IPS-20b (cell line): ENCODE data around the gene NOTUM.

Experiments
- H3K27ac ChIP-seq: one replicate; pipeline ENCODE4 v1.5.1; 2013; ENCODE audit warnings: low read length
- H3K27me3 ChIP-seq: 2 replicates; pipeline ENCODE4 v1.6.1; 2013; ENCODE audit warnings: mild to moderate bottlenecking, low read length, inconsistent platforms; ENCODE audit not compliant: insufficient read depth
- H3K36me3 ChIP-seq: 2 replicates; pipeline ENCODE4 v1.6.1; 2013; ENCODE audit warnings: low read depth, mild to moderate bottlenecking, inconsistent platforms, low read length, moderate library complexity; ENCODE audit not compliant: insufficient read depth
- H3K4me1 ChIP-seq: 2 replicates; pipeline ENCODE4 v1.6.1; 2013; ENCODE audit warnings: mild to moderate bottlenecking, control low read depth, inconsistent platforms, low read length, moderate library complexity; ENCODE audit not compliant: insufficient read depth
- H3K4me3 ChIP-seq: 2 replicates; pipeline ENCODE4 v1.5.1; 2013; ENCODE audit warnings: mild to moderate bottlenecking, low read length, inconsistent platforms
- H3K9ac ChIP-seq: 2 replicates; pipeline ENCODE4 v1.6.1; 2013; ENCODE audit warnings: low read depth, mild to moderate bottlenecking, inconsistent platforms, low read length, moderate library complexity
- H3K9me3 ChIP-seq: 2 replicates; pipeline ENCODE4 v1.6.1; 2013; ENCODE audit warnings: mild to moderate bottlenecking, low read depth, low read length, inconsistent platforms; ENCODE audit not compliant: insufficient read depth

NOTUM gene

DNA sequence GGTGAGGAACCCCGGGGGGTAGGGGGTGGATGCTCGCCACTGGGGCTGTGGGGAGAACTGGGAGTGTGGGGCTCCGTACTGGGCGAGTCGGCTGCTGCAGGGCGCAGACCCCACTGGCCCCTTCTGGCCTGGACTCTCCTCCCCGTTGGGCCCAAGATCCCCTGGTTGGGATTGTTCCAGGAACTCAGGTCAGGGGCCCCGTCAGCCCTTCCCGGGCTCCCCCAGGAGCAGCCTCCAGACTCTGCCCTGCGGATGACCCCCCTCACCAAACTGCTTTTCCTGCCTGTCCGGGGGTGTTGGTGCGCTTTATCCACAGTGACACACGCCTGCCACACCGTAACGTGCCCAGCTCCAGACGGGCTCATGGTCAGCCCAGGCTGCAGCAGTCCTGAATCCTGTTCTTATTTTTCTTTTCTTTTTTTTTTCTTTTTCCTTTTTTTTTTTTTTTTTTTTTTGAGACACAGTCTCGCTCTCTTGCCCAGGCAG is 40.6 kb upstream of the NOTUM start:
- no peak overlapping the region for H3K9ac ChIP-seq
- H3K4me1 ChIP-seq = no peaks in the 10 kb centered on the region
- H3K27ac ChIP-seq = no peak overlapping the region
- peaks cover 3% of the 10 kb centered on the region; the same call in 1 of the 2 replicates for H3K36me3 ChIP-seq
- no peaks in the 10 kb centered on the region for H3K27me3 ChIP-seq
- H3K9me3 ChIP-seq = no peaks in the 10 kb centered on the region
- H3K4me3 ChIP-seq = no peak overlapping the region

GRCh38 chr17:82000803-82001570 is 40.0 kb upstream of the NOTUM start:
- Histone ChIP-seq H3K4me1 (no peaks in the 10 kb centered on the region), H3K9me3 (no peaks in the 10 kb centered on the region), H3K36me3 (peaks cover 3% of the 10 kb centered on the region; the same call in 1 of the 2 replicates), H3K27ac (no peak overlapping the region), H3K9ac (no peak overlapping the region), H3K4me3 (no peak overlapping the region), H3K27me3 (no peaks in the 10 kb centered on the region)

DNA sequence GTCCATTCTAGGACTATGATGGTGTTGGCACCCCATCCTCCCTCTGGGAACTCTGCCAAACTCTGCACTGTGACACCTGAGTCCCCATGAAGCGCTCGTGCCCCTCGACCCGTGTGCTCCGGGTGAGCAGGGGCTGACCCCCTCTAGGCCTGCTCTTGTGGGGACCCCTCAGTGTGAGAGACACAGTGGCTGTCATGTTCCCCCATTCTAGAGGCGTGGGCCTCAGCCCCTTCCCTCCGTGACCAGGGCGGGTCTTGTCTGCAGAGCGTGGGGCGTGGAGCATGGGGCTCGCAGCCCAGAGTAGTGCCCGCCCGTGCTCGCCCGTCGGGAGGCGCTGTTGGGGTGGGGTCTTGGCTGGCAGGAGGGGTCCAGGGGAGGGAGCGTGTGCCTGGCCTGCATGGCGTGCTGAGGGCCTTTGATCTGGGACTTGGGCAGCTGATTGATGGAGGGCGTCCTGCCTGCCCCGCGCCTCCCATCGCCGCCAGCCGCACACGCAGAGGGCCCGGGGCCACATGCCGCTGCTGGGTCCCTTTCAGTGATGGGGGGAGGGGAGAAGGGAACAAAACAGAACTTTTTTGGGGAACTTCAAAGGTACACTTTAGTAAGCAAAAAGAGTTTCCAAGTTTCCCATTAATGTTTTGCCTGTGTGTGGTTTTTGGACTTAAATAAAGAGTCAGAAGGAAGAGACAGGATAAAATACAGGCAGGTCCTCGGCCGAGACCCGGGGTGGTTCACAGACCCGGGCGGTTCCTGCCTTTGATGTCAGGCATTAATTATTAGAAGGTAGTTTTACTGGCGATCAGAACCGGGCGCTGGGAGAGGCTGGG is 39.2 kb upstream of the NOTUM start:
- Histone ChIP-seq H3K27me3 (no peaks in the 10 kb centered on the region), H3K27ac (no peak overlapping the region), H3K4me1 (no peaks in the 10 kb centered on the region), H3K4me3 (no peak overlapping the region), H3K9ac (no peak overlapping the region), H3K36me3 (peaks cover 3% of the 10 kb centered on the region; the same call in 1 of the 2 replicates), H3K9me3 (no peaks in the 10 kb centered on the region)

GRCh38 chr17:81999587-81999975 is 38.6 kb upstream of the NOTUM start:
- H3K9ac ChIP-seq = no peak overlapping the region
- no peaks in the 10 kb centered on the region for H3K4me1 ChIP-seq
- no peak overlapping the region for H3K4me3 ChIP-seq

GRCh38 chr17:81998691-81999438 is 37.9 kb upstream of the NOTUM start:
- no peak overlapping the region for H3K4me3 ChIP-seq
- no peaks in the 10 kb centered on the region for H3K27me3 ChIP-seq
- H3K9me3 ChIP-seq = no peaks in the 10 kb centered on the region
- no peak overlapping the region for H3K9ac ChIP-seq
- H3K4me1 ChIP-seq = no peaks in the 10 kb centered on the region; the same call in 1 of the 2 replicates
- H3K36me3 ChIP-seq = peaks cover 3% of the 10 kb centered on the region; the same call in 1 of the 2 replicates
- H3K27ac ChIP-seq = no peak overlapping the region

More at GRCh38 chr17:81999587-81999975, 38.6 kb upstream of the NOTUM start:
- Histone ChIP-seq H3K27ac (no peak overlapping the region), H3K27me3 (no peaks in the 10 kb centered on the region), H3K9me3 (no peaks in the 10 kb centered on the region), H3K36me3 (peaks cover 3% of the 10 kb centered on the region; the same call in 1 of the 2 replicates)

GRCh38 chr17:81998212-81998611 is 37.2 kb upstream of the NOTUM start:
- no peak overlapping the region for H3K4me3 ChIP-seq
- H3K27me3 ChIP-seq = no peaks in the 10 kb centered on the region
- H3K9me3 ChIP-seq = no peaks in the 10 kb centered on the region
- H3K27ac ChIP-seq = no peak overlapping the region
- H3K9ac ChIP-seq = no peak overlapping the region
- no peaks in the 10 kb centered on the region; the same call in 1 of the 2 replicates for H3K4me1 ChIP-seq
- H3K36me3 ChIP-seq = peaks cover 3% of the 10 kb centered on the region; the same call in 1 of the 2 replicates

GRCh38 chr17:81996757-81997441 is 35.9 kb upstream of the NOTUM start:
- H3K36me3 ChIP-seq = peaks cover 3% of the 10 kb centered on the region; the same call in 1 of the 2 replicates
- H3K4me3 ChIP-seq = no peak overlapping the region
- H3K4me1 ChIP-seq = peaks cover 5% of the 10 kb centered on the region; the same call in 1 of the 2 replicates

GRCh38 chr17:81996232-81996756 is 35.3 kb upstream of the NOTUM start:
- Histone ChIP-seq H3K9ac (no peak overlapping the region), H3K27ac (no peak overlapping the region), H3K4me1 (peaks cover 5% of the 10 kb centered on the region; the same call in 1 of the 2 replicates), H3K9me3 (no peaks in the 10 kb centered on the region), H3K4me3 (no peak overlapping the region), H3K36me3 (peaks cover 3% of the 10 kb centered on the region; the same call in 1 of the 2 replicates), H3K27me3 (no peaks in the 10 kb centered on the region)

More at GRCh38 chr17:81996757-81997441, 35.9 kb upstream of the NOTUM start:
- H3K27me3 ChIP-seq = no peaks in the 10 kb centered on the region
- no peak overlapping the region for H3K27ac ChIP-seq
- H3K9me3 ChIP-seq = no peaks in the 10 kb centered on the region
- H3K9ac ChIP-seq = no peak overlapping the region; the same call in 1 of the 2 replicates

- Histone ChIP-seq H3K4me1 (peaks cover 5% of the 10 kb centered on the region; the same call in 1 of the 2 replicates), H3K27me3 (no peaks in the 10 kb centered on the region), H3K27ac (no peak overlapping the region), H3K36me3 (peaks cover 3% of the 10 kb centered on the region; the same call in 1 of the 2 replicates), H3K9me3 (no peaks in the 10 kb centered on the region), H3K9ac (no peak overlapping the region), H3K4me3 (no peak overlapping the region)
Measured at GRCh38 chr17:81995463-81996231, 34.7 kb upstream of the NOTUM start.
